ENCODE data around the gene NOVA2. TPM values are rescaled to one million over a fixed set of nuclear protein-coding genes. Genes with fewer than 3 reads are reported as not detected.
A peak's percentile ranks its signal among the peaks of the same experiment; 100 is the strongest.

Gene NOVA2
- total RNA-seq, 1 experiment from 2014 or later, result not detected

- peak within 1 kb of the TSS; percentile 83 for H3K27ac Mint-ChIP-seq (ENCODE audit: low read depth, unreplicated experiment)
- intact Hi-C loops (cut with micrococcal nuclease), result no loop called here
- no peaks in the 10 kb centered on the region for H3K27me3 Mint-ChIP-seq (ENCODE audit: insufficient read depth, unreplicated experiment)
- TF ChIP-seq, protein P1, sequence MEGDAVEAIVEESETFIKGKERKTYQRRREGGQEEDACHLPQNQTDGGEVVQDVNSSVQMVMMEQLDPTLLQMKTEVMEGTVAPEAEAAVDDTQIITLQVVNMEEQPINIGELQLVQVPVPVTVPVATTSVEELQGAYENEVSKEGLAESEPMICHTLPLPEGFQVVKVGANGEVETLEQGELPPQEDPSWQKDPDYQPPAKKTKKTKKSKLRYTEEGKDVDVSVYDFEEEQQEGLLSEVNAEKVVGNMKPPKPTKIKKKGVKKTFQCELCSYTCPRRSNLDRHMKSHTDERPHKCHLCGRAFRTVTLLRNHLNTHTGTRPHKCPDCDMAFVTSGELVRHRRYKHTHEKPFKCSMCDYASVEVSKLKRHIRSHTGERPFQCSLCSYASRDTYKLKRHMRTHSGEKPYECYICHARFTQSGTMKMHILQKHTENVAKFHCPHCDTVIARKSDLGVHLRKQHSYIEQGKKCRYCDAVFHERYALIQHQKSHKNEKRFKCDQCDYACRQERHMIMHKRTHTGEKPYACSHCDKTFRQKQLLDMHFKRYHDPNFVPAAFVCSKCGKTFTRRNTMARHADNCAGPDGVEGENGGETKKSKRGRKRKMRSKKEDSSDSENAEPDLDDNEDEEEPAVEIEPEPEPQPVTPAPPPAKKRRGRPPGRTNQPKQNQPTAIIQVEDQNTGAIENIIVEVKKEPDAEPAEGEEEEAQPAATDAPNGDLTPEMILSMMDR (IDR thresholded peaks at IDR 0.05; ENCODE audit: unreplicated experiment), result no peak
- DNase-seq (ENCODE audit: unreplicated experiment), result peak; percentile 16
- no peaks in the 10 kb centered on the region for H3K9me3 Mint-ChIP-seq (ENCODE audit: unreplicated experiment)
- peak within 1 kb of the TSS; percentile 98 for H3K4me3 Mint-ChIP-seq (ENCODE audit: unreplicated experiment)
- ChIA-PET POLR2A (interaction anchor here (0.6 to 4.4 kb wide), 14 partner anchors 15 to 759 kb away, joined by 3 to 46 read pairs (median 4); partner anchors contain the start of genes CCDC61, FOXA3, IRF2BP1 and SYMPK), CTCF (interaction anchor here (0.7 to 1.9 kb wide), 5 partner anchors 10 to 379 kb away, joined by 3 to 8 read pairs (median 5); no protein-coding TSS in a partner anchor)
- H3K36me3 Mint-ChIP-seq (ENCODE audit: insufficient read depth, unreplicated experiment), result peaks cover 40% of the 10 kb centered on the region
- no TSS peak for BruUV-seq (replicated peaks)
- H3K4me1 Mint-ChIP-seq (ENCODE audit: insufficient read depth, unreplicated experiment), result peaks cover 6% of the 10 kb centered on the region
Observed at GRCh38 chr19:45901912-45902650, 71.6 kb downstream of the NOVA2 start, which contains the start of gene MYPOP. Gene MYPOP (minus strand): TSS chr19:45902613. CDS start chr19:45901773, 840 bp downstream.

DNA sequence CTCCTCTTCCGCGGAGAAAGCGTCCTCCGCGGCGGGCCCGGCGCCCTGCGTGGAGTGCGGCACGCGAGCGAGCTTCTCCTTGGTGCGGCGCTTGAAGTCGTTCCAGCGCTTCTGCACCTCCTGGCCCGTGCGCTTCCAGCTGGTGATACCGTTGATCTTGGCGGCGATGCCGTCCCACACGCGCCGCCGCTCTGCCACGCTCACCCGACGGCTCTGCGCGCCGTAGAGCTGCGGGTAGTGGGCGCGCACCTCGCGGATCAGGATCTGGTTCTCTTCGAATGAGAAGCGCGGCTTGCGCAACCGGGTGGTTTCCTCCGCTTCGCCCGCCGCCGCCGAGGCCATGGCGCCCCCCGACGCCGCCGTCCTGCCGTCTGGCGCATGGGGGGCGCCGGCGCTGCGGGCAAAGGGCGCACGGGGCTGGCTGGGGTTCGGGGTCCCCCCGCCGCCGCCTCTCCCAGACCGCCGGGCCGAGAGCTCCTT lies 72.2 kb downstream of the NOVA2 start:
- ChIA-PET CTCF (interaction anchor here (1.5 to 1.9 kb wide), 3 partner anchors 10 to 84 kb away, joined by 5 to 8 read pairs (median 7); no protein-coding TSS in a partner anchor), POLR2A (interaction anchor here (0.7 to 4.4 kb wide), 6 partner anchors 15 to 233 kb away, joined by 3 to 46 read pairs (median 4); partner anchors contain the start of genes CCDC61, IRF2BP1 and SYMPK)
- Mint-ChIP-seq H3K27ac (ENCODE audit: low read depth, unreplicated experiment) (peak overlapping the region; percentile 83), H3K4me1 (ENCODE audit: insufficient read depth, unreplicated experiment) (peaks cover 6% of the 10 kb centered on the region), H3K4me3 (ENCODE audit: unreplicated experiment) (peak overlapping the region; percentile 98), H3K27me3 (ENCODE audit: insufficient read depth, unreplicated experiment) (no peaks in the 10 kb centered on the region), H3K36me3 (ENCODE audit: insufficient read depth, unreplicated experiment) (peaks cover 43% of the 10 kb centered on the region), H3K9me3 (ENCODE audit: unreplicated experiment) (no peaks in the 10 kb centered on the region)
- intact Hi-C loops (cut with micrococcal nuclease), result no loop called here
- BruUV-seq (replicated peaks), result no TSS peak
- TF ChIP-seq, protein P1 (IDR thresholded peaks at IDR 0.05; ENCODE audit: unreplicated experiment), result no peak
- DNase-seq (ENCODE audit: unreplicated experiment), result peak; percentile 29

- ChIA-PET CTCF (interaction anchor here (0.6 to 1.8 kb wide), 6 partner anchors 9 to 108 kb away, joined by 3 to 8 read pairs (median 4); no protein-coding TSS in a partner anchor), POLR2A (interaction anchor here (0.7 to 4.4 kb wide), 4 partner anchors 14 to 232 kb away, joined by 3 to 46 read pairs (median 4); partner anchors contain the start of genes IRF2BP1 and SYMPK)
- H3K27ac Mint-ChIP-seq (ENCODE audit: low read depth, unreplicated experiment), result no peak overlapping the region
- DNase-seq (ENCODE audit: unreplicated experiment), result no peak
- intact Hi-C loops (cut with micrococcal nuclease), result no loop called here
- no peaks in the 10 kb centered on the region for H3K9me3 Mint-ChIP-seq (ENCODE audit: unreplicated experiment)
- peaks cover 6% of the 10 kb centered on the region for H3K4me1 Mint-ChIP-seq (ENCODE audit: insufficient read depth, unreplicated experiment)
- TF ChIP-seq, protein P1 (IDR thresholded peaks at IDR 0.05; ENCODE audit: unreplicated experiment), result no peak
- H3K4me3 Mint-ChIP-seq (ENCODE audit: unreplicated experiment), result peak overlapping the region; percentile 52
- no peaks in the 10 kb centered on the region for H3K27me3 Mint-ChIP-seq (ENCODE audit: insufficient read depth, unreplicated experiment)
- no TSS peak for BruUV-seq (replicated peaks)
- peaks cover 44% of the 10 kb centered on the region for H3K36me3 Mint-ChIP-seq (ENCODE audit: insufficient read depth, unreplicated experiment)
Observed at GRCh38 chr19:45900738-45901431, 72.8 kb downstream of the NOVA2 start.

All from MCF 10A (cell line).